GM12878 (cell line): Measurements from ENCODE around the gene G3BP1. TPM values are rescaled to one million over a fixed set of nuclear protein-coding genes. Genes with fewer than 3 reads are reported as not detected.
A peak's percentile ranks its signal among the peaks of the same experiment; 100 is the strongest.

Experiments used
- DPF2 ChIP-seq: fragments of 450-650 bp; IDR thresholded peaks from 2 replicates; pipeline ENCODE4 v1.6.1; 2017; ENCODE audit warnings: mild to moderate bottlenecking
- HDAC2 ChIP-seq: fragments of 200-600 bp; sonication (generic); IDR thresholded peaks from 2 replicates; pipeline ENCODE4 v1.6.1; 2017
- IRF4 ChIP-seq: IDR thresholded peaks from 2 replicates; pipeline ENCODE4 v1.6.1; 2011; ENCODE audit warnings: low read depth, low read length
- MEF2A ChIP-seq: IDR thresholded peaks from 2 replicates; pipeline ENCODE4 v1.6.1; 2011; ENCODE audit warnings: low read depth, mild to moderate bottlenecking, low read length, moderate library complexity; ENCODE audit not compliant: insufficient read depth
- MXI1 ChIP-seq: fragments of 150-350 bp; IDR thresholded peaks from 2 replicates; pipeline ENCODE4 v1.6.1; 2011; ENCODE audit warnings: low read depth, mild to moderate bottlenecking, inconsistent platforms, low read length, improper control_type of control experiment
- MYC ChIP-seq: IDR thresholded peaks from 2 replicates; pipeline ENCODE4 v1.6.1; 2011; ENCODE audit warnings: mild to moderate bottlenecking, low read length, moderate library complexity, inconsistent platforms; ENCODE audit not compliant: insufficient read depth, insufficient replicate concordance, insufficient read length, severe bottlenecking
- RAD21 ChIP-seq: IDR thresholded peaks from 2 replicates; pipeline ENCODE4 v1.6.1; 2011; ENCODE audit warnings: mild to moderate bottlenecking, low read depth, low read length, moderate library complexity; ENCODE audit not compliant: insufficient read depth
- RB1 ChIP-seq: fragments of 450-650 bp; formaldehyde crosslinking; IDR thresholded peaks from 2 replicates; pipeline ENCODE4 v1.6.1; 2017; ENCODE audit warnings: mild to moderate bottlenecking, borderline replicate concordance
- TCF3 ChIP-seq: IDR thresholded peaks from 2 replicates; pipeline ENCODE4 v1.6.1; 2012; ENCODE audit warnings: low read depth, mild to moderate bottlenecking, low read length, borderline replicate concordance; ENCODE audit not compliant: insufficient read depth
- TCF7 ChIP-seq: IDR thresholded peaks from 2 replicates; pipeline ENCODE4 v1.6.1; 2014; ENCODE audit warnings: antibody characterized with exemption, borderline replicate concordance
- ZSCAN29 ChIP-seq: fragments of 450-650 bp; IDR thresholded peaks from 2 replicates; pipeline ENCODE4 v1.6.1; 2017; ENCODE audit warnings: mild to moderate bottlenecking, moderate library complexity
- polyA plus RNA-seq, 11 experiments: library from polyadenylated mRNA; depleted of rRNA in 4 of 11; unstranded in 6 of 11; stranded (reverse) in 5 of 11; fragments of >200 nt; fragmentation: Nextera tagmentation in 4 of 11; fragmentation: Illumina TruSeq in 1 of 11; extraction: Ambion mirVana in 4 of 11; extraction: Trizol in 1 of 11; gene quantifications; 1 replicate in 1 of 11; 2 replicates in 10 of 11; pipeline versions ENCODE4 v1.2.1 to v1.2.3, GENCODE V29; 2011 to 2016; ENCODE audit warnings: inconsistent platforms in 2 of 11, missing spikeins in 2 of 11, low read depth in 1 of 11
- total RNA-seq, 4 experiments: library from RNA; depleted of rRNA in 3 of 4; stranded (reverse); fragments of >200 nt in 3 of 4; fragmentation: Illumina TruSeq in 1 of 4; extraction: Trizol in 1 of 4; gene quantifications; 2 replicates each; pipeline versions ENCODE4 v1.2.1 to v1.2.3, GENCODE V29; 2013 to 2021
- TF ChIP-seq, protein P1 (sequence below), 3 experiments: IDR thresholded peaks in 2 of 3; conservative IDR thresholded peaks in 1 of 3; 2 replicates each; pipeline ENCODE4 v1.5.1; 2011; ENCODE audit warnings: low read depth in 3 of 3, low read length in 3 of 3, mild to moderate bottlenecking in 3 of 3, control low read depth in 2 of 3, moderate library complexity in 2 of 3, inconsistent platforms in 1 of 3, mixed read lengths in 1 of 3; ENCODE audit not compliant: control insufficient read depth in 2 of 3, insufficient read depth in 1 of 3; ENCODE audit errors: extremely low read depth in 1 of 3
- TF ChIP-seq, protein P2 (sequence below): fragments of 450-650 bp; IDR thresholded peaks from 2 replicates; pipeline ENCODE4 v1.6.1; 2014; ENCODE audit warnings: mild to moderate bottlenecking
- TF ChIP-seq, protein P3 (sequence below): IDR thresholded peaks from 2 replicates; pipeline ENCODE4 v1.6.1; 2012; ENCODE audit warnings: low read length, inconsistent platforms
- TF ChIP-seq, protein P4 (sequence below): fragments of 450-650 bp; IDR thresholded peaks from 2 replicates; pipeline ENCODE4 v1.6.1; 2016; ENCODE audit warnings: mild to moderate bottlenecking
- TF ChIP-seq, protein P5 (sequence below): fragments of 450-650 bp; IDR thresholded peaks from 2 replicates; pipeline ENCODE4 v1.6.1; 2016; ENCODE audit warnings: mild to moderate bottlenecking, moderate library complexity, borderline replicate concordance
- TF ChIP-seq, protein P6 (sequence below): IDR thresholded peaks from 2 replicates; pipeline ENCODE4 v1.6.1; 2011; ENCODE audit warnings: mild to moderate bottlenecking, low read depth, low read length, moderate library complexity; ENCODE audit not compliant: insufficient replicate concordance

Gene G3BP1
- total and polyA plus RNA-seq, 10 of the 15 experiments (the other 5 are each of a cell fraction or from before 2014, with no cell fraction given): 49.7 to 438 (median 148) TPM

DNA sequence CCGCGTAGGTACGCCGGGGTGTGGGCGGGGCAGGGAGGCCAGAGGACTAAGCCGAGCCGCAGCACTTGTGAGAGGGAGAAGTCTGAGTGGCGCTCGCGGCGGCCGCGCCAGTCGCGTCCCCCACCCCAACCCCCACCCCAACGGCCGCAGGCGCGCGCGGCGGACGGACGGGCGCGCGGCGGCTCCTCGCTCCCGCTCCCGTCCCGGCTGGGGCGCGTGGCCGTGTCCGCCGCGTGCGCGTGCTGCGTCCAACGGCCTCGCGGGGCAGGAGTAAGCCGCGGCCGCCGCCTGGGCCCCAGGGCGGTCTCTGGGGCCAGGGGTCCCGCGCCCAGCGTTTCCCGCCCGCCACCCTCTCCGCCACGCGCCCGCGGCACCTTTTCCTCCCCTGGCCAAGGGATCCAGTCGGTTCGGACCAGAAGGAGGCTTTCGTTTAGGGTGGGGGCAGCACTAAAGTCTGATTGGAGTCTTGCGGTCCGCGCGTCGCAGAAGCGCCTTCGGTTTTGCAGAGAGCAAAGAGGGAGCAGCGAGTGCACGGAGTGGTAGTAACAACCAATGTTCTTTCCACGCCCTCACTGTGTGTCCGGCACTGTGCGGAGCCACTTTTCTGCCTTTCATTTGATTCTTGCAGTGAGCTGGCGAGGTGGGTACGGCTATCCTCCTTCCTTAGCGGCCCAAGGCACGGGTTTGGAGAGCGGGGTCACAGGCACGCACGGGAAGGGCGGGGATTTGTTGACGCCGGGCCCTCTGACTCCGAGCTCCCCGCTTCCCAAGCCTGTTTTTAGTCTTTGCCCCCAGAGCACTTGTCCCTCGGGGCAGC lies 483 bp downstream of the G3BP1 start (continued):
- TF ChIP-seq, protein P1, sequence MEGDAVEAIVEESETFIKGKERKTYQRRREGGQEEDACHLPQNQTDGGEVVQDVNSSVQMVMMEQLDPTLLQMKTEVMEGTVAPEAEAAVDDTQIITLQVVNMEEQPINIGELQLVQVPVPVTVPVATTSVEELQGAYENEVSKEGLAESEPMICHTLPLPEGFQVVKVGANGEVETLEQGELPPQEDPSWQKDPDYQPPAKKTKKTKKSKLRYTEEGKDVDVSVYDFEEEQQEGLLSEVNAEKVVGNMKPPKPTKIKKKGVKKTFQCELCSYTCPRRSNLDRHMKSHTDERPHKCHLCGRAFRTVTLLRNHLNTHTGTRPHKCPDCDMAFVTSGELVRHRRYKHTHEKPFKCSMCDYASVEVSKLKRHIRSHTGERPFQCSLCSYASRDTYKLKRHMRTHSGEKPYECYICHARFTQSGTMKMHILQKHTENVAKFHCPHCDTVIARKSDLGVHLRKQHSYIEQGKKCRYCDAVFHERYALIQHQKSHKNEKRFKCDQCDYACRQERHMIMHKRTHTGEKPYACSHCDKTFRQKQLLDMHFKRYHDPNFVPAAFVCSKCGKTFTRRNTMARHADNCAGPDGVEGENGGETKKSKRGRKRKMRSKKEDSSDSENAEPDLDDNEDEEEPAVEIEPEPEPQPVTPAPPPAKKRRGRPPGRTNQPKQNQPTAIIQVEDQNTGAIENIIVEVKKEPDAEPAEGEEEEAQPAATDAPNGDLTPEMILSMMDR (IDR thresholded peaks at IDR 0.05 in 2 of 3, conservative IDR thresholded peaks at IDR 0.05 in 1 of 3; ENCODE audit: control insufficient read depth in 2 of 3, extremely low read depth in 1 of 3, insufficient read depth in 1 of 3, low read depth in 3 of 3, low read length in 3 of 3): no peak
- TF ChIP-seq RAD21 (no peak), ZSCAN29 (no peak), TCF3 (no peak), IRF4 (no peak), MEF2A (no peak), HDAC2 (no peak), RB1 (0 out of 2 replicates have a peak, but pooled peaks have one; percentile 20), MXI1 (no peak), MYC (no peak), TCF7 (no peak), DPF2 (no peak)
- TF ChIP-seq, protein P2, sequence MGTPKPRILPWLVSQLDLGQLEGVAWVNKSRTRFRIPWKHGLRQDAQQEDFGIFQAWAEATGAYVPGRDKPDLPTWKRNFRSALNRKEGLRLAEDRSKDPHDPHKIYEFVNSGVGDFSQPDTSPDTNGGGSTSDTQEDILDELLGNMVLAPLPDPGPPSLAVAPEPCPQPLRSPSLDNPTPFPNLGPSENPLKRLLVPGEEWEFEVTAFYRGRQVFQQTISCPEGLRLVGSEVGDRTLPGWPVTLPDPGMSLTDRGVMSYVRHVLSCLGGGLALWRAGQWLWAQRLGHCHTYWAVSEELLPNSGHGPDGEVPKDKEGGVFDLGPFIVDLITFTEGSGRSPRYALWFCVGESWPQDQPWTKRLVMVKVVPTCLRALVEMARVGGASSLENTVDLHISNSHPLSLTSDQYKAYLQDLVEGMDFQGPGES: no peak
- TF ChIP-seq, protein P3, sequence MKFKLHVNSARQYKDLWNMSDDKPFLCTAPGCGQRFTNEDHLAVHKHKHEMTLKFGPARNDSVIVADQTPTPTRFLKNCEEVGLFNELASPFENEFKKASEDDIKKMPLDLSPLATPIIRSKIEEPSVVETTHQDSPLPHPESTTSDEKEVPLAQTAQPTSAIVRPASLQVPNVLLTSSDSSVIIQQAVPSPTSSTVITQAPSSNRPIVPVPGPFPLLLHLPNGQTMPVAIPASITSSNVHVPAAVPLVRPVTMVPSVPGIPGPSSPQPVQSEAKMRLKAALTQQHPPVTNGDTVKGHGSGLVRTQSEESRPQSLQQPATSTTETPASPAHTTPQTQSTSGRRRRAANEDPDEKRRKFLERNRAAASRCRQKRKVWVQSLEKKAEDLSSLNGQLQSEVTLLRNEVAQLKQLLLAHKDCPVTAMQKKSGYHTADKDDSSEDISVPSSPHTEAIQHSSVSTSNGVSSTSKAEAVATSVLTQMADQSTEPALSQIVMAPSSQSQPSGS: no peak
- TF ChIP-seq, protein P4, sequence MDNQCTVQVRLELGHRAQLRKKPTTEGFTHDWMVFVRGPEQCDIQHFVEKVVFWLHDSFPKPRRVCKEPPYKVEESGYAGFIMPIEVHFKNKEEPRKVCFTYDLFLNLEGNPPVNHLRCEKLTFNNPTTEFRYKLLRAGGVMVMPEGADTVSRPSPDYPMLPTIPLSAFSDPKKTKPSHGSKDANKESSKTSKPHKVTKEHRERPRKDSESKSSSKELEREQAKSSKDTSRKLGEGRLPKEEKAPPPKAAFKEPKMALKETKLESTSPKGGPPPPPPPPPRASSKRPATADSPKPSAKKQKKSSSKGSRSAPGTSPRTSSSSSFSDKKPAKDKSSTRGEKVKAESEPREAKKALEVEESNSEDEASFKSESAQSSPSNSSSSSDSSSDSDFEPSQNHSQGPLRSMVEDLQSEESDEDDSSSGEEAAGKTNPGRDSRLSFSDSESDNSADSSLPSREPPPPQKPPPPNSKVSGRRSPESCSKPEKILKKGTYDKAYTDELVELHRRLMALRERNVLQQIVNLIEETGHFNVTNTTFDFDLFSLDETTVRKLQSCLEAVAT: peak; percentile 40; the same call in 1 of the 2 replicates
- TF ChIP-seq, protein P5, sequence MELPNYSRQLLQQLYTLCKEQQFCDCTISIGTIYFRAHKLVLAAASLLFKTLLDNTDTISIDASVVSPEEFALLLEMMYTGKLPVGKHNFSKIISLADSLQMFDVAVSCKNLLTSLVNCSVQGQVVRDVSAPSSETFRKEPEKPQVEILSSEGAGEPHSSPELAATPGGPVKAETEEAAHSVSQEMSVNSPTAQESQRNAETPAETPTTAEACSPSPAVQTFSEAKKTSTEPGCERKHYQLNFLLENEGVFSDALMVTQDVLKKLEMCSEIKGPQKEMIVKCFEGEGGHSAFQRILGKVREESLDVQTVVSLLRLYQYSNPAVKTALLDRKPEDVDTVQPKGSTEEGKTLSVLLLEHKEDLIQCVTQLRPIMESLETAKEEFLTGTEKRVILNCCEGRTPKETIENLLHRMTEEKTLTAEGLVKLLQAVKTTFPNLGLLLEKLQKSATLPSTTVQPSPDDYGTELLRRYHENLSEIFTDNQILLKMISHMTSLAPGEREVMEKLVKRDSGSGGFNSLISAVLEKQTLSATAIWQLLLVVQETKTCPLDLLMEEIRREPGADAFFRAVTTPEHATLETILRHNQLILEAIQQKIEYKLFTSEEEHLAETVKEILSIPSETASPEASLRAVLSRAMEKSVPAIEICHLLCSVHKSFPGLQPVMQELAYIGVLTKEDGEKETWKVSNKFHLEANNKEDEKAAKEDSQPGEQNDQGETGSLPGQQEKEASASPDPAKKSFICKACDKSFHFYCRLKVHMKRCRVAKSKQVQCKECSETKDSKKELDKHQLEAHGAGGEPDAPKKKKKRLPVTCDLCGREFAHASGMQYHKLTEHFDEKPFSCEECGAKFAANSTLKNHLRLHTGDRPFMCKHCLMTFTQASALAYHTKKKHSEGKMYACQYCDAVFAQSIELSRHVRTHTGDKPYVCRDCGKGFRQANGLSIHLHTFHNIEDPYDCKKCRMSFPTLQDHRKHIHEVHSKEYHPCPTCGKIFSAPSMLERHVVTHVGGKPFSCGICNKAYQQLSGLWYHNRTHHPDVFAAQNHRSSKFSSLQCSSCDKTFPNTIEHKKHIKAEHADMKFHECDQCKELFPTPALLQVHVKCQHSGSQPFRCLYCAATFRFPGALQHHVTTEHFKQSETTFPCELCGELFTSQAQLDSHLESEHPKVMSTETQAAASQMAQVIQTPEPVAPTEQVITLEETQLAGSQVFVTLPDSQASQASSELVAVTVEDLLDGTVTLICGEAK: no peak
- TF ChIP-seq, protein P6, sequence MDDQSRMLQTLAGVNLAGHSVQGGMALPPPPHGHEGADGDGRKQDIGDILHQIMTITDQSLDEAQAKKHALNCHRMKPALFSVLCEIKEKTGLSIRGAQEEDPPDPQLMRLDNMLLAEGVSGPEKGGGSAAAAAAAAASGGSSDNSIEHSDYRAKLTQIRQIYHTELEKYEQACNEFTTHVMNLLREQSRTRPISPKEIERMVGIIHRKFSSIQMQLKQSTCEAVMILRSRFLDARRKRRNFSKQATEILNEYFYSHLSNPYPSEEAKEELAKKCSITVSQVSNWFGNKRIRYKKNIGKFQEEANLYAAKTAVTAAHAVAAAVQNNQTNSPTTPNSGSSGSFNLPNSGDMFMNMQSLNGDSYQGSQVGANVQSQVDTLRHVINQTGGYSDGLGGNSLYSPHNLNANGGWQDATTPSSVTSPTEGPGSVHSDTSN: no peak
